Measurements from ENCODE around the gene RASGRP1.
A peak's percentile ranks its signal among the peaks of the same experiment; 100 is the strongest.
"Not testable (repeated sequence)": the region's sequence is repeated elsewhere in the genome, so short reads cannot be mapped to it uniquely, and the experiment has no call there.

The RASGRP1 gene

DNA sequence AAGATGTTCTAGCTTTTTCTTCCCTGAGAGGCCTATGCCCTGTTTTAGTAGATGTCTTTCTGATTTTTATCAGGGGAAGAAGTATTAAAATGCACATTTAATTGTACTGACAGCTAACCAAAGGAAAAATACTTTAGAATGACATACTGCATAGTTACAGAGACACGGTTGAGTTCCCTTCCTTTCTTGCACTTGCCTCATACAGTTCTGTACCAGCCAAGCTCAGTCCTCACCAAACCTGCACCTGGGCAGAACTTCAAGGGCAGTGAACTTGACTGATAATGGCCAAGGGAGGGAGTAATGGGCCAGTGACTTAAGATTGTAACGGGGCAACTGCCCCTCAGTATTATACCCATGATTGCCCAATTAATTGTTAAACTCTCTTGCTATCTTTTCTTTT lies 34.1 kb upstream of the RASGRP1 start:
- H3K4me3 ChIP-seq (ENCODE audit: low read length): no peak overlapping the region
- H3K9ac ChIP-seq (ENCODE audit: low read length): no peak overlapping the region
- DNase-seq (ENCODE audit: low read depth): no peak
- peaks cover 61% of the 10 kb centered on the region for H3K27me3 ChIP-seq (replicated peaks; ENCODE audit: control insufficient read depth, insufficient read depth, low read length)
- peaks cover 10% of the 10 kb centered on the region for H3K9me3 ChIP-seq (ENCODE audit: control insufficient read depth, low read length)
- H3K4me1 ChIP-seq (ENCODE audit: control insufficient read depth, insufficient read depth, low read length): no peaks in the 10 kb centered on the region
- no peaks in the 10 kb centered on the region for H3K36me3 ChIP-seq (ENCODE audit: control insufficient read depth, insufficient read depth, low read length, severe bottlenecking)

DNA sequence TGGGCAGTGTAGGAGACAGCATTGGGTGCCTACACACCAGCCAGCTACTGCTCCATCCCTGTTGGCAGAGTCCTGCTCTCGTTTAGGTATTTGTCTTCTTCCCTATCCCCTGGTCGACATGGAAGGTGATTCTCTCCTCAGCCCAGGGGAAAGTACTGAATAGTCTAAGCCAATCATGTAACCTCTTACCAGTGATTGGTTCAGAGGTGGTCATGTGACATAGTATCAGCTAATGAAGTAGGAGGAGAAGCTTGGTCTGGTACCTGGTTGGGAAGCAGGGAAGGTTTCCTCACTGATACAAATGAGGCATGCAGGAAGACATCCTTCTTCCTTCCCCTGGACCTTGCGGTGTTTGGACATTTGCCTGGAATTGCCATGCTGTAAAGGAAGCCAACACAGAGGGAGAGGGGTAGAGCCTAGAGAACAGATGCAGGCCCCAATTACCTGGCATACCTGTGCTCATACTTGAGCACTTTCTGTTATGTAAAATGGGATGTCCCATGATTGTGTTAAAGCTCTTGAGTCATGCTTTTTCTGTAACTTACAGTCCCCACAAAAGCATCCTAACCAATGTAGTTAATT lies 32.7 kb upstream of the RASGRP1 start:
- Histone ChIP-seq H3K9ac (ENCODE audit: low read length) (no peak overlapping the region), H3K27me3 (replicated peaks; ENCODE audit: control insufficient read depth, insufficient read depth, low read length) (peaks cover 60% of the 10 kb centered on the region), H3K36me3 (ENCODE audit: control insufficient read depth, insufficient read depth, low read length, severe bottlenecking) (no peaks in the 10 kb centered on the region), H3K4me3 (ENCODE audit: low read length) (no peak overlapping the region), H3K9me3 (ENCODE audit: control insufficient read depth, low read length) (peaks cover 10% of the 10 kb centered on the region), H3K4me1 (ENCODE audit: control insufficient read depth, insufficient read depth, low read length) (no peaks in the 10 kb centered on the region)
- no peak for DNase-seq (ENCODE audit: low read depth)

DNA sequence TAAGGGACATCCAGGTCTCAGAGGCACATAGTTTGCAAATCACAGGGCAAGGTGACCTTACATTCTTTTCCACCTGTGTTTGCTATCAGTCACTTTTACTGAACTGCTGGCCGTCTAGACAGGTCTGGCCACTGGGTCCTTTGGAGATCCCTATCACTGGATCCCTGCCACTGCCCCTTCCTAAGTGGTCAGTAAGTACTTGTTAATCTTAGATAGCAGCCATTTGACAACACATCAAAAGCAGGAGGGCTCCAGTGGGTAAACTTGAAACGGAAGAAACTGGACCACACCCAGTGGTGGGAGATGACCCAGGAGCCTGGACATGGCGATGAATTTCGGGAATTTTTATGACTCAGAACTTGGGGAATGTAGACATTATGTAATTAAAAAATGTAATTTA lies 28.9 kb upstream of the RASGRP1 start:
- DNase-seq (ENCODE audit: low read depth): no peak
- no peaks in the 10 kb centered on the region for H3K4me1 ChIP-seq (ENCODE audit: control insufficient read depth, insufficient read depth, low read length)
- no peak overlapping the region for H3K4me3 ChIP-seq (ENCODE audit: low read length)

DNA sequence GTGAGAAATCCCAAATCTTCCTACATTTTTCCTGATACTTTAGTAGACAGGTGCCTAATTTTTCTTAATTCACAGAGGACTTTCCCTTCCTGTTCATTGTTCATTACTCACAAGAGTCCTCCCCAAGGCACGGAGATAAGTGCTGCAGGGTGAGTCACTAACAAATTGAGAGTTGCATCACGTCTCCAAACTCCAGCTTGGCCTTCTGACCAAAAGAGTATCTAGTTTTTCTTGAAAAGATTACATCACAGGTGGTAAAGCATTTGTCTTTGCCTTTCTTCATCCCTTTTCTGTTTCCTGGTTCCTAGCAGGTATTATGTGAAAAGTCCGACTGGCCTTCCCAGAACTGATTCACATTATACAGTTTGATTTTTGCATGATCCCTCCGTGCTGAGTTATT lies 24.9 kb upstream of the RASGRP1 start:
- Histone ChIP-seq H3K27me3 (replicated peaks; ENCODE audit: control insufficient read depth, insufficient read depth, low read length) (peaks cover 49% of the 10 kb centered on the region), H3K9ac (ENCODE audit: low read length) (no peak overlapping the region), H3K36me3 (ENCODE audit: control insufficient read depth, insufficient read depth, low read length, severe bottlenecking) (no peaks in the 10 kb centered on the region), H3K4me3 (ENCODE audit: low read length) (no peak overlapping the region), H3K4me1 (ENCODE audit: control insufficient read depth, insufficient read depth, low read length) (no peaks in the 10 kb centered on the region), H3K9me3 (ENCODE audit: control insufficient read depth, low read length) (peaks cover 3% of the 10 kb centered on the region)
- DNase-seq (ENCODE audit: low read depth): peak; percentile 84

More for the DNA sequence above, 28.9 kb upstream of the RASGRP1 start:
- Histone ChIP-seq H3K27me3 (replicated peaks; ENCODE audit: control insufficient read depth, insufficient read depth, low read length) (peaks cover 59% of the 10 kb centered on the region), H3K9ac (ENCODE audit: low read length) (no peak overlapping the region), H3K9me3 (ENCODE audit: control insufficient read depth, low read length) (peaks cover 3% of the 10 kb centered on the region), H3K36me3 (ENCODE audit: control insufficient read depth, insufficient read depth, low read length, severe bottlenecking) (no peaks in the 10 kb centered on the region)

DNA sequence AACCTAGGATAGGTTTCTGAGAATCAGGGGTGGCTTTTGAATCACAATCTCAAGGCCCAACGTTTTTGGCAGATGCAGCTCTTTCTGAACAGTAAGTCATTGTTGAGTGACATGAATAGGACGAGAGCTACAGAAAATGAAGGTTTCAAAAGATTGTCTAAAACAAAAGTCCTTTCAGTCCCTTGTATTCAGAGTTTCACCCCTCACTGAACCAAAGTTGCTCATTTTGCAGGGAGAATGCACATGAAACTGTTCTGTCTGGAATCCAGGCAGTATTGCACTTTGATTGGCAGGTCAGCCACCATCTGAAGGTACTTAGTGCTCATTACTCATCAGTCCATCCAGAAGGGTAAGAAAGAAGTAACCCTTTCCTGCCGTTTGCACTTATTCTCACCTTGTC lies 24.1 kb upstream of the RASGRP1 start:
- Histone ChIP-seq H3K4me1 (ENCODE audit: control insufficient read depth, insufficient read depth, low read length) (no peaks in the 10 kb centered on the region), H3K36me3 (ENCODE audit: control insufficient read depth, insufficient read depth, low read length, severe bottlenecking) (no peaks in the 10 kb centered on the region), H3K4me3 (ENCODE audit: low read length) (no peak overlapping the region), H3K9me3 (ENCODE audit: control insufficient read depth, low read length) (peaks cover 3% of the 10 kb centered on the region), H3K9ac (ENCODE audit: low read length) (no peak overlapping the region), H3K27me3 (replicated peaks; ENCODE audit: control insufficient read depth, insufficient read depth, low read length) (peaks cover 41% of the 10 kb centered on the region)
- DNase-seq (ENCODE audit: low read depth): peak; percentile 29

DNA sequence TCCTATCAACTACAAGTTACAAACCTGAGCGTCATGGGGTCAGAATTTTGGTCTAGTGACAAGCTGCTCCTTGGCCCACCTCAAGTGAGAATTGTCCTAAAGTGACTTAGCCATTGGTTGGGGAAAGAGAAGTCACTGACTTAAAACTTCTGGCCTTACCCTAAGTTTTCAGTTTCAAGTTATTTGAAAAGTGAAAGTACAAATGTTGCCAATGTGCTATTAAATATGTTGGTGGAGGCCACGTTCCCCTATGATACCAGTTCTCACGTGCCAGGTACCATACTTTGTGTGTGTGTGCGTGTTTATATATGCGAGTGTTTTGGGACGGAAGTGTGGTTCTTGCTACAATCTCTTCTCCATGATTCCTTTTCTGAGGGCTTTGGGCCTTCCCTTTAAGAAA lies 22.6 kb upstream of the RASGRP1 start:
- no peak for DNase-seq (ENCODE audit: low read depth)
- Histone ChIP-seq H3K9me3 (ENCODE audit: control insufficient read depth, low read length) (peaks cover 3% of the 10 kb centered on the region), H3K4me1 (ENCODE audit: control insufficient read depth, insufficient read depth, low read length) (no peaks in the 10 kb centered on the region)

DNA sequence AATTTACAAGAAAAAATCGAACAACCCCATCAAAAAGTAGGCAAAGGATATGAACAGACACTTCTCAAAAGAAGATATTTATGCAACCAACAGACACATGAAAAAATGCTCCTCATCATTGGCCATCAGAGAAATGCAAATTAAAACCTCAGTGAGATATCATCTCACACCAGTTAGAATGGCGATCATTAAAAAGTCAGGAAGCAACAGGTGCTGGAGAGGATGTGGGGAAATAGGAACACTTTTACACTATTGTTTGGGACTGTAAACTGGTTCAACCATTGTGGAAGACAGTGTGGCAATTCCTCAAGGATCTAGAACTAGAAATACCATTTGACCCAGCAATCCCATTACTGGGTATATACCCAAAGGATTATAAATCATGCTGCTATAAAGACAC lies 21.4 kb upstream of the RASGRP1 start:
- not testable (repeated sequence) for H3K36me3 ChIP-seq (ENCODE audit: control insufficient read depth, insufficient read depth, low read length, severe bottlenecking); H3K9ac ChIP-seq (ENCODE audit: low read length); H3K4me3 ChIP-seq (ENCODE audit: low read length); H3K4me1 ChIP-seq (ENCODE audit: control insufficient read depth, insufficient read depth, low read length); DNase-seq (ENCODE audit: low read depth); H3K9me3 ChIP-seq (ENCODE audit: control insufficient read depth, low read length)
- peaks cover 20% of the 10 kb centered on the region for H3K27me3 ChIP-seq (replicated peaks; ENCODE audit: control insufficient read depth, insufficient read depth, low read length)

More for the DNA sequence above, 22.6 kb upstream of the RASGRP1 start:
- no peak overlapping the region for H3K9ac ChIP-seq (ENCODE audit: low read length)
- no peaks in the 10 kb centered on the region for H3K36me3 ChIP-seq (ENCODE audit: control insufficient read depth, insufficient read depth, low read length, severe bottlenecking)
- peaks cover 31% of the 10 kb centered on the region for H3K27me3 ChIP-seq (replicated peaks; ENCODE audit: control insufficient read depth, insufficient read depth, low read length)
- H3K4me3 ChIP-seq (ENCODE audit: low read length): no peak overlapping the region

DNA sequence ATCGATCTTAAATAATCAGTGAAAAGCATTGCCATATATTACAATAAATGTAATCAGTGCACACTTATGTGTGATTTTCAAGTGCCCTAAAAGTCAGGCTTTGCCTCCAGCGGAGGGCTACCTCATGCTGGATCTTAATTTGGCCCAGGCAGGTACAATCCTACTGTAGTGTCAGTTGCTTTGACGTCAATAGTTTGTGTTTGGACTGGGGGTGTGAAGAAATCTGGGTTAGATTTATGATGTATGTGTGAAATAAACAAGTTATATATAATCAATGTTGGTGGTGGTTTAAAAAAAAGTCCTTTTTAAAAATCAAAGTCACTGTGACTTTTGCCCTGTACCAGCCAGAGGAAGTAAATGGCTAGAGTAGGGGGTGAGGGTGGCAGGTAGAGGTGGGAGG lies 14.0 kb upstream of the RASGRP1 start:
- H3K4me1 ChIP-seq (ENCODE audit: control insufficient read depth, insufficient read depth, low read length): no peaks in the 10 kb centered on the region

DNA sequence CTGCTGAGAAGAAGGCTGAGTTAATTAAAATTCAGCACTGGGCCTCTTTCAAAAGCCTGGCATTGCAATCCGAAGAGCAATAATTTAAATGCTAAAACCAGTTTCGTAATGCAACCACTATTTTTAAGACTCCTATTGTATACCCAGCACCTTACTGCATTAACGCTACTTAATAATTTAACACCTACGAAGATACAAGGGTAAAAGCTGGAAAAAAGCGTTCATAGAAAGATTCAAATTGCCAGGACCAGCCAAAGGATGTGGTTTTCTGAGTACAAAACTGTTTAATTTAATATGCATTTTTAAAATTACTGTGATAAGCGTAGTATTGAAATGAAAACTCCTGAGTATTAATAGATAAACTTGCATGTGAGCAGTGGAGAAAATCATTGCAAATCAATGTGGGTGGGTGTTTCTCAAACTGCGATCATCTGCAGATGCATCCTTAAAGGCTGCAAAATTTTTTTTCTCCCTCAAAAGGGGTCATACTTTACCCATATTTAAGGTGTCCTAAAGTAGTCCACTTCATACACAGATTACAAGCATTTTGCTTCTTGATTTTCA lies 12.9 kb upstream of the RASGRP1 start:
- no peaks in the 10 kb centered on the region for H3K36me3 ChIP-seq (ENCODE audit: control insufficient read depth, insufficient read depth, low read length, severe bottlenecking)
- no peak overlapping the region for H3K9ac ChIP-seq (ENCODE audit: low read length)
- peaks cover 27% of the 10 kb centered on the region for H3K27me3 ChIP-seq (replicated peaks; ENCODE audit: control insufficient read depth, insufficient read depth, low read length)
- H3K9me3 ChIP-seq (ENCODE audit: control insufficient read depth, low read length): no peaks in the 10 kb centered on the region
- no peaks in the 10 kb centered on the region for H3K4me1 ChIP-seq (ENCODE audit: control insufficient read depth, insufficient read depth, low read length)
- no peak for DNase-seq (ENCODE audit: low read depth)
- H3K4me3 ChIP-seq (ENCODE audit: low read length): no peak overlapping the region

More for the DNA sequence above, 14.0 kb upstream of the RASGRP1 start:
- no peak for DNase-seq (ENCODE audit: low read depth)
- H3K27me3 ChIP-seq (replicated peaks; ENCODE audit: control insufficient read depth, insufficient read depth, low read length): peaks cover 27% of the 10 kb centered on the region
- H3K36me3 ChIP-seq (ENCODE audit: control insufficient read depth, insufficient read depth, low read length, severe bottlenecking): no peaks in the 10 kb centered on the region
- no peak overlapping the region for H3K9ac ChIP-seq (ENCODE audit: low read length)
- no peak overlapping the region for H3K4me3 ChIP-seq (ENCODE audit: low read length)
- H3K9me3 ChIP-seq (ENCODE audit: control insufficient read depth, low read length): no peaks in the 10 kb centered on the region

DNA sequence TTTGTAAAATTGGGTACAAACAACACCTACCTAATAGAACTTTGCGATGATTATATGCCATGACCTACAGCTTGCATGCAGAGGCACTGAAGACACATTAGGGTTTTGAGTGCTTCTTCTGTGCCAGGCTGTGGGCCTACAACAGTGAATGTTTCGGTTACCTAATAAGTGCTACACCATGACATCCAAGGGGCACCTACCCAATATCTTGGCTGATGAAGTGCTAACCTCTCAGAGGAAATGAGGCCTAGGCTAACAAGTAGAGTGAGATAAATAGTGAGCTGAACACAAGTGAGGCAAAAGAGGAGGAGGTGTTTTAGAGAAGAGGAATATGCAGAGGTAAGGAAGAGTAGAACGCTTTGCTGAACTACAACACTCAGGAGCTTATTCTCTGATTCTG lies 12.2 kb upstream of the RASGRP1 start:
- Histone ChIP-seq H3K27me3 (replicated peaks; ENCODE audit: control insufficient read depth, insufficient read depth, low read length) (peaks cover 27% of the 10 kb centered on the region), H3K9ac (ENCODE audit: low read length) (no peak overlapping the region), H3K4me3 (ENCODE audit: low read length) (no peak overlapping the region), H3K36me3 (ENCODE audit: control insufficient read depth, insufficient read depth, low read length, severe bottlenecking) (no peaks in the 10 kb centered on the region), H3K4me1 (ENCODE audit: control insufficient read depth, insufficient read depth, low read length) (no peaks in the 10 kb centered on the region), H3K9me3 (ENCODE audit: control insufficient read depth, low read length) (no peaks in the 10 kb centered on the region)
- DNase-seq (ENCODE audit: low read depth): no peak

DNA sequence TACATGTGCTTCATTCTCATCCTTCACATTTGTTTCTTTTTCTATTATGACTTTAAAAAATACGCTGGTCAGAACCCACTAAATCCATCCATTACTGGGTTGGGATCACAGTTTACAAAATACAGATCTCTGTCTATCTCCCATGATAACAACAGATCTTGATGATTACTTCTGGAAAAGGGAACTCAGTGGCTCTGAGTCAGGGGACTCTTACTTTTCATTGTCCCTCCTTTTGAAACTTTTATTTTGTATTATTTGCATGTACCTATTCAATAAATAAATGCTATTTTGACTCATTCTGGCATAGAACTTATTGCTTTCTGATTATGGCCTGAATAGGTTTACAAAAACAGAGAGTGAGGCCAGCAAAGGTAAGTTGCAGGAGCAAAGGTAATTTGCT lies 11.6 kb upstream of the RASGRP1 start:
- H3K36me3 ChIP-seq (ENCODE audit: control insufficient read depth, insufficient read depth, low read length, severe bottlenecking): no peaks in the 10 kb centered on the region
- H3K4me1 ChIP-seq (ENCODE audit: control insufficient read depth, insufficient read depth, low read length): no peaks in the 10 kb centered on the region
- no peak overlapping the region for H3K9ac ChIP-seq (ENCODE audit: low read length)
- H3K9me3 ChIP-seq (ENCODE audit: control insufficient read depth, low read length): peaks cover 1% of the 10 kb centered on the region
- no peak overlapping the region for H3K4me3 ChIP-seq (ENCODE audit: low read length)
- no peak for DNase-seq (ENCODE audit: low read depth)
- H3K27me3 ChIP-seq (replicated peaks; ENCODE audit: control insufficient read depth, insufficient read depth, low read length): peaks cover 27% of the 10 kb centered on the region

DNA sequence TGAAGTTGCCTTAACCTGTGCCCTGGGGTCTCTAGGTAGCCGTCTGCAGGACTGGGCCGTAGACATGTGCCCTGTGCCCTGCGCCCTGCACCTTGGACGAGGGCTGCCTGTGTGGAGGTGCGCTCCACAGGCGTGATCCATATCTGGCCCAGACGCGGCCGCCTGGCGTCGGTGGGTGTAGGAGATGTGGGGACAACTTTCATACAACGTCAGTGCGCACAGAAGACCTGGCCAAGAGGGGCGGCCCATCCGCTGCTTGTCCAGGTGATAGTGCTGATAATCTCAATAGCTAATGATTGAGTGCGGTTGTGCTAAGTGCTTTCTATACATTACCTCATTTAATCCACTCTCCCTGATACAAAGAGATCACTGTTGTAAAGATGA lies 665 bp upstream of the RASGRP1 start:
- H3K9ac ChIP-seq (ENCODE audit: low read length): no peak overlapping the region
- no peak for DNase-seq (ENCODE audit: low read depth)
- no peaks in the 10 kb centered on the region for H3K9me3 ChIP-seq (ENCODE audit: control insufficient read depth, low read length)
- no peak overlapping the region for H3K4me3 ChIP-seq (ENCODE audit: low read length)
- H3K27me3 ChIP-seq (replicated peaks; ENCODE audit: control insufficient read depth, insufficient read depth, low read length): peaks cover 42% of the 10 kb centered on the region
- H3K4me1 ChIP-seq (ENCODE audit: control insufficient read depth, insufficient read depth, low read length): no peaks in the 10 kb centered on the region
- no peaks in the 10 kb centered on the region for H3K36me3 ChIP-seq (ENCODE audit: control insufficient read depth, insufficient read depth, low read length, severe bottlenecking)
